A204.1 (cell line): Measurements from ENCODE around the gene MDM4.
"Not testable (repeated sequence)": the region's sequence is repeated elsewhere in the genome, so short reads cannot be mapped to it uniquely, and the experiment has no call there.

Source experiments
- FAIRE-seq: peaks from 2 replicates; lab custom pipeline; 2012; peaks lifted over from hg19 to GRCh38; lab: Jason Lieb, UNC

The MDM4 gene

GRCh38 chr1:204562075-204562990 is 46.1 kb downstream of the MDM4 start:
- FAIRE-seq = no peak

DNA sequence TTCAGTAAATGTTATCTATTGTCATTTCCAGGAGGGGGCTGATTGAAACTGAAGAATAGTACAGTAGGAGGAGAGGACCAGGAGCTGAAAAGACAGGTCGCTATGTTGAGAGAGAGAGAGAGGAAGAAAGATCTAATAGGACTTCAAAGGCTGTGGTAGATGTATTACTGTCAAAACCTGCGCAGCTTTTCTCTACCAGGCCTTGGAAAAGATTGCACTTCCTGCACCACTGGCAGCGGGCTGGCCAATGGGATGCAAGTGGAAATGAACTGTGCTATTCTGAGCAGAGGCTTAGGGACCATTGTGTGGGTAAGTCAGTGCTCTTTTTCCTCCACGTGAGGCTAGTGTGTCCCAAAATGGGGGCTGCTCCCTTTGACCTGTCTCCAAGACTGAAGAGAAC is 47.1 kb downstream of the MDM4 start:
- no peak for FAIRE-seq

GRCh38 chr1:204563780-204564179 is 47.6 kb downstream of the MDM4 start:
- FAIRE-seq = no peak

DNA sequence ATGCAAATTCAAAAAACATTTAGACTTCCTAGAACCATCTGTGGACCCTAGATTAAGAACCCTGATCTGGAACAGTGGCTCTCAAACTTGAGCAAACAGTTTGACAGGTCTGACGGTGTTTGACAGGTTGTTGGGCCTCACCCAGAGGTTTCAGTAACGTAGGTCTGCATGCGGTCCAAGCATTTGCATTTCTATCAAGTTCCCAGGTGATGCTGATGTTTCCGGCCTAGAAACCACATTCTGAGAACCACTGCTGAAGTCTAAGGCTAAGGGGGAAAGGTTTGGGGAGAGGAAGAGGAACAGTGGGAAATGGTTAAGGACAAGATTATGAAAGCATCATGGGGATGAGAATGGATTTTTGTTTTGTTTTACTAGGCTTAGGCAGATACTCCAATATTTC is 48.6 kb downstream of the MDM4 start:
- FAIRE-seq = no peak

- FAIRE-seq = peak; percentile 77
Measured at GRCh38 chr1:204565617-204566582, 49.7 kb downstream of the MDM4 start.

DNA sequence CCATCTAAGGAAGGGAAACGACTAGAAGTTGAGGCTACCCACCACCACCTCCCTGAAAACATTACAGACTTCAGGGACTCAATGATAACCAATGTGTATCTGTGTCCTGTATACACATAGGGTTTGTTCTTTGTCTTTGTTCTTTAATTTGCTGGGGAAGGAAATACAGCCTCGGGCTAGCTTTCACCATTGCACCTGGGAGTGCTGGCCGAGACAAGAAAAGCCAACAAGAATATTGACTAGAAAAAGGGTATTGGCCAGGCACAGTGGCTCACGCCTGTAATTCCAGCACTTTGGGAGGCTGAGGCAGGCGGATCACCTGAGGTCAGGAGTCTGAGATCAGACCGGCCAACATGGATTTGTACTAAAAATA is 50.4 kb downstream of the MDM4 start:
- FAIRE-seq = no peak

- no peak for FAIRE-seq
Measured at GRCh38 chr1:204567071-204567470, 50.9 kb downstream of the MDM4 start.

DNA sequence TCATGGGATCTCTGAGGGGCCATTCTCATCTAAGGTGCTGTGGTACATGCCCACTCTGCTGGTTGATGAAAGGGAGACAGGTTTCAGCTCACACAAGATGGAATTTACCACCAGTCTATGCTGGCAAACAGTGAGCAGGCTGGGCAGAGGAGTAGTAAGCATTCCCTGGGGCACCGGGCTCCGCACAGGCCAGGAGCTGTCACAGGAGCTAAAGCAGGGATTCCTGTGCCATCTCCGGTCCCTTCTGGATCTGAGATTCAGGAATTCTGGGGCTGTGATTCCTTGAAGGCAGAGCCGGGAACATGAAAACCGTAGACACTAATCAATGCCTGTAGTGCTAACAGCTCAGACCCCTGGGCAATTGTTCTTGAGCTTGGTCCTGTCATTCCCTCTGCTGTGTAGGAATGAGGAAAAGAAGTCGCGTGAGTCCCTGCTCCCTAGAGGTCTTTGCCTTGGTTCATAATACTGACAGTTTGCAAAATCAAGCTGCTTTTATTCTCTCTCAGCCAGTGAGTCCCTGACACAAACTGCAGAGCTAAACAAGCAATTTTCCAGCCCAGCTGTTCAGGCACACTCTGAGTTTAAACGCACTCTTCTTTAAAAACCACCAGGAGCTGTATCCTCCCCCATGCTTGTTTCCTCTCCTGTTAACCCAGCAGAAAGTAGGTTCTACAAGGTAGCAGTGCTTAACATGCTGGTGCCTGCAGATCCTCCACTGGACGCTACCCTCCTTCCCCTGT is 52.5 kb downstream of the MDM4 start:
- FAIRE-seq = no peak

DNA sequence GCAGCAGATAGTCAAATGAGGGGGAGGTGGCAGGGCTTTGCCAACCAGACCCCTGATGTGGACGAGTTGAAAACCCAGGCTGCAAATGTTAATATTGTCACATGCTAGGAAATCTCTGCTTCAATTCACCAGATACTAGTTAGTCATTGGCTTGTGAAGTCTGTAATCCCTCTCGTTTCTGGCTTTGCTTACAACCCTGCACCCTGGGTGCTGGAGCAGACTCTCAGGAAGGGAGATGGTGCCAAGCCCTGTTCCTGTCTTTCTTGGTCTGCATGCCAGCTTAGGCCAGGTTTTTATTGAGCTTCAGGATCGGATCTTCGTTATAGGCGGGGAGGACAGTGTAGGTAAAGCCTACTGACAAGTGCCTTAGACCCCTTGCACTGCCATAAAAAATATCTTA is 53.3 kb downstream of the MDM4 start:
- no peak for FAIRE-seq

- FAIRE-seq = not testable (repeated sequence)
Measured at GRCh38 chr1:204570021-204570420, 53.8 kb downstream of the MDM4 start.

DNA sequence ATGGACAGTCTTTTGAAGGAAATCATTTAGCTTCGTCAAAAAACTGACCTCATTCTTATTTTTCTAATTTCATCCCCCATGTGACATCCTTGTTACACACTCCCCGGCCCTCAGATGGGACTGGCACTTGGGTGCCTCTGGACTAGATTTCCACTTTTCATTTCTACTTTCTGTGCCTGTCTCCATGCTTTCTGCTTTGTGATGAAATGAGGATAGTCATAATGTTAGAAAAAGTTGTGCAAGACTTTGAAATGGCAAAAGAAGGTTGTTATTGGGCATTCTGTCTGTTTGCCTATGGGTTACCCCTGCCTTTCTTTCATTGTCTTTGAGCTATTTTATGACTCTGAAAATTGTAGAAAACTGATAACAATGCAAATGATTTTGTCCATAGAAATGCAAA is 54.9 kb downstream of the MDM4 start:
- no peak for FAIRE-seq

DNA sequence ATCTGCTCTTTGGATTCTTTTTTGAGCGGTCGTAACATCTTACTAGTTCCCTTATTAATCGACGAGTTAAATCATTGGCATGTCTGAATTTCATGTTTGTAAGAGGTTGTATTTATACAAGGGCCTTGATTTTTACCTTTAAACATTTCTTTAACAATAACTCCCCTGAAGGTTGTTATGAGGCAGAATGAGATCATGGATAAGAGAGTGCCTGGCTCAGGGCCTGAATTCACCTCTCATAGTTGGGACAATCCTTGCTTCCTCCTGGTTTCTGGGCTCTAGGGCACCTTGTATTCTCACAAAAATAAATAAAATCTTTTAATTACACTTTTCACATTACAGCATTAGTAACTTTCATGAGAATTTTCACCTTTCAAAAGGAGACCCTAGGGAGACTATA is 55.4 kb downstream of the MDM4 start:
- no peak for FAIRE-seq

- no peak for FAIRE-seq
Measured at GRCh38 chr1:204572923-204573922, 57.0 kb downstream of the MDM4 start.

- no peak for FAIRE-seq
Measured at GRCh38 chr1:204574016-204574864, 58.0 kb downstream of the MDM4 start.

- FAIRE-seq = no peak
Measured at GRCh38 chr1:204574865-204575163, 58.6 kb downstream of the MDM4 start.

DNA sequence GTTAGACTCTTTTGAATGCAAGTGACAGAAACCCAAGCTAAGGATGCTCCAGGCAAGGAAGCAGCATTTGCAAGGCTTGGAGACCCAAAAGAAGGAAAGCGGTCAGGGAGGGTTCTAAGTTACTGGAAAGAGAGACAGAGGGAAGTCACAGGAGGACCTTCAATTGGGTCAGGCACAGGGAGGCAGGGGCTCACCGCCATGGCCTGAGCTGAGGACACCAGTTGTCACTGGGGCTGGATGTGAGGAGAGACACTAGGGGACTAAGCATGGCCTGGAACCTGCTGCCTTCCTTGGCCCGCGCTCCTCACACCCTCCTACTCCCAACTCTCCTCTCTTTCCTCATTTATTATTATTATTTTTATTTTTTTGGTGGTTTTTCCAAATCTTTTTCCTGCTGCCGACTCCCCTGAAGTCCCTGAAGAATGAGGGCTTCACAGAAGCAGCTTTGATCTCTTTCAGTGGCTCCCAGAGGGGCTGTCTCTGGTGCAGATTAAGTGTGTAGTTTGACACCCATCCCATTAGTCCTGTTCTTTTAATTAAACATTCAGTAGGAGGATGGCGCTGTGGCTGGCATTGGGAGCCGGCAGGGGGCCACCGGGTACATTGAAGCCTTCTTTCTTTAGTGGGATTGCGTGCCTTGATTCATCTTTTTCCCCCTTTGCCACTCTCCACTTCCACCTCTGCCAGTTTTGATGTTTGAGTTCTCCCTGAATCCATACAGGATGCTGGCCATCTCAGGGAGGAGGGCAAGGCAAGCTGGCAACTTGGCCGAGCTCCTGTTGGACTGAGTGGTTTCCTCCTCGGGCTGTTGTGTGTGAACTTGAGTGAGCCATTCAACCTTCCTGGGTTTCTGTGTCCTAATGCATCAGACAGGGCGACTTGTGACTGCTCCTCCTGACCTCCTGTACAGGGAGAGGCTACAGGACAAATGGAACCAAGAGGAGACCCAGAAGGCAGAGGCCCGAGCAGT is 59.3 kb downstream of the MDM4 start:
- FAIRE-seq = no peak

DNA sequence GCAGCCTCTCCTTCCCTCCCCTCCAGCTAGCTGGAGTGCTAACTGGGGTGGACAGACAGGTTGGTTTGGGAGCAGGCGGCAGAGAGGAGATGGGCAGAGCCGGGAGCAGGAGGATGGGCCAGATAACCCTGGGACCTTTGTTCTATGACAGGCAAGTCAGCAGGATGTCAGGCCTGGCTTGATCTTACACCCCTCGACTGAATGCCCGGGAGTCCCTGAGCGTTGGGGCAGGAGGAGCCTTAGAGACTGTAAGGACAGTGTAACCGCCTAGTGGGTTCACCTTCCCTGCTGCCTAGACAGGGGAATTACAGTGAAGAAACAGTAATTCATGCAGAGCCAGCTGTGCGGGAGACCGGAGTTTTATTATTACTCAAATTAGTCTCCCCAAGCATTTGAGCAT is 60.2 kb downstream of the MDM4 start:
- FAIRE-seq = no peak

DNA sequence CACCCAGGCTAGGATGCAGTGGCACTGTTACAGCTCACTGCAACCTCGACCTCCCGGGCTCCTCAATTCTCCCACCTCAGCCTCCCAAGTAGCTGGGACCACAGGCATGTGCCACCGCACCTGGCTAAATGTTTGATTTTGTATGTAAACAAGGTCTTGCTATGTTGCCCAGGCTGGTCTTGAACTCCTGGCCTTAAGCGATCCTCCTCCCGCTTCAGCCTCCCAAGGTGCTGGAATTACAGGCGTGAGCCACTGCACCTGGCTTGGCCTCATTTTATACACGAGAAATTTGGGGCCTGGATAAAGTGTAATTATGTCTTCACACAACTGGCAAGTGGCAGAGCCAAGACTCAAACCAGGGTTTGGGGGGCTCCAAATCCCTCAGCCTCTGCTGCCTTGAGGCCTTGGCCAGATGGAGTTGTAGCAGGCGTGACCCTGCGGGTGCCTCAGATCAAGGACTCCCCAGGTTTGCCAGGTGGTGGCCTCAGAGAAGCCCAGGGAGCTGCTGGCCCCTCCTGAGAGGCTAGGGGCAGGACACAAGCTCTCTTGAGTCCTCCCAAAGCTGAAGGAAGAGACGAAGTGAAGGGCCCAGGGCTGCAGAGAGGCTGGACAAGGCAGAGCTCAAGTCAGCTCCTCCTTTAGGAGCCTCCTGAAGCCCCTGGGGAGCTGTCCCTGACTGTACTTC is 61.7 kb downstream of the MDM4 start:
- FAIRE-seq = no peak
